ENCODE results near the gene LPP.

- TF ChIP-seq CTCF (conservative IDR thresholded peaks at IDR 0.05; ENCODE audit: low read depth, low read length) (no peak), EZH2 (IDR thresholded peaks at IDR 0.05; ENCODE audit: low read length, unreplicated experiment) (no peak), EZH2phosphoT487 (IDR thresholded peaks at IDR 0.05; ENCODE audit: borderline replicate concordance, low read length) (no peak)
These were observed 466.8 kb downstream of the LPP start for GRCh38 chr3:188620752-188621151.

Data from PC-3 (cell line).